Fibroblast of skin of abdomen (primary cell): Measurements from ENCODE around the gene PBX3.

Source experiments
- DNase-seq: peaks from one replicate; pipeline ENCODE4 v3.0.0-alpha.2; 2013

Gene PBX3

GRCh38 chr9:125911861-125912644 lies 164.9 kb downstream of the PBX3 start:
- peak; percentile 22 for DNase-seq

DNA sequence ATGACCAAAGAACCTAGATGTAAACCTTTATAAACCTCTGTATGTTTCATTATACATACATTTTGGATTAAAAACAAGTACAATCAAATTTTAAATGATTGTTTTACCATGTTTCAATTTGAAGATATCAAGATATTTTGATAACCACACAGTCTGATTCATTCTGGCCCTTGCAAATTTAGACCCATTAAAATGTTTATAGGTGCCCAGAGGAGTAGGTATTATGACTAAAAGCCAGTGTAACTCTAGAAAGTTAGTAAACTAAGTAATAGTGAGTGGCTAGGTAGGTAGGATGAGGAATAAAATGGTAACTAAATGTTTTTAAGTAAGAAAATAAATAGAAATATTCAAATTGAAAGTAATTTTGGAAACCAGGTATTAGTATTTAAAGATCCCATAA lies 165.5 kb downstream of the PBX3 start:
- DNase-seq: no peak

- DNase-seq: no peak
Observed at GRCh38 chr9:125913551-125913950, 166.4 kb downstream of the PBX3 start.

DNA sequence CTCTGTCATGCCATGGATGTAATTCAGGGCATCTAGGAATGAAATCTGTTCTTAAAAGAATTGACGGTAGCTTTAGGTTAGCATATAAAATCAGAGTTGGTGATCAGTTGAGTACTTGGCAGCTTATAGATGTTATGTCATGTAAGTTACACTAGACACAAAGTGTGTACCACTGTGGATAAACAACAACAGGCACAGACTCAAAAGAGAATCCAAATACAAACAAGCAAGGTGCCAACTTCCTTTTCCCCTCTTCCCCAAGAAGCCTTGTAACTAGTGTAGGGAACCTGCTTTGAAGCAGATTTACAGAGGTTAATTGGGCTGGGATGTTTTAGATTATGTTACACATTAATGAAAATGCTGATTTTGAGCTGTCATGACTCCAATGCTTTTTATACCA lies 167.2 kb downstream of the PBX3 start:
- DNase-seq: no peak

DNA sequence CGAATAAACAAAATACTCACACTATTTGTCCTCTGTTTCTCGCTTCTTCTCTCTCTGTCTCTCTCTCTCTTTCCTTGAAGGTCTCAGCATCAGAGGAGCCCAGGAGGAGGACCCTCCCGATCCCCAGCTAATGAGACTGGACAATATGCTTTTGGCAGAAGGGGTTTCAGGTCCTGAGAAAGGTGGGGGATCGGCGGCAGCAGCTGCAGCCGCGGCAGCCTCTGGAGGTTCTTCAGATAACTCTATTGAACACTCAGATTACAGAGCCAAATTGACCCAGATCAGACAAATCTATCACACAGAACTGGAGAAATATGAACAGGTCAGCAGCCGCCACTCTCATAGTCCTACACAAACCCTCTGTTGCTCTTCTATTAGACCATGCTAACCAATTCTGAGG lies 168.4 kb downstream of the PBX3 start:
- no peak for DNase-seq

DNA sequence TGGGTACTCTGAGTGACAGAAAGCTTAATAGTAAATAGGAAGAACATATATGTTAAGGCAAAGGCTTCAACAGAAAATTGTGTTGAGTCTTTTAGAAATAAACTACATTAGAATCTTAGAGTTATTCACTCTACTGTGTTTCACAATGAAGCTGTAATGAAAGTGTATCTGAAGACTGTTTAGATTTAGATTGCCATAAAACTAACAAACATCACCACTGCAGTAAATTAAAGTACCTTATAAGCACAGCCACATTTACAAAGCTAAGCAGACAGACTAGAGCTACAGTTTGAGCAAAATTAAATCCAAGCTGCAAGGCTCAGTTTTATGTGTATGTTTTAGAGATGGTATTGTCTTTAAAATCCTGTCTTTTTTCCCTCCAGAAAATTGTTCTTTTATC lies 172.4 kb downstream of the PBX3 start:
- no peak for DNase-seq

DNA sequence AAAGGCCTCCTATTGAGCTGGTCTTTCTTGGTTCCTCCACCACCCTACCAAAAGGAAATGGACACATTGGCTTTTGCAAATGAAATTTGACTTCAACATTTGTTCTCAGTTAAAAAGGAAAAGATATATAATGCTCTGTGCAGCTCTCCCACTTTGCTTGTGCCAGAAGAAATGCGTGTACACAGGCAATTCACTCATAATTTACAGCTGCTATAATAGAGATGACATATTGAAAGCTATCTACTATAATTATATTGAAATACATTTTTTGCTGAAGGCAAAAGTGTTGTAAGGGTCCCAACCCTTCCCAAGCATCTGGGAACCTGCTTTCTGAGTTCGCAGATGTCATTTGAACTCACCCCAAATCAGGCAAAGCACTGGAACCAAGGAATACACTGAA lies 173.2 kb downstream of the PBX3 start:
- DNase-seq: no peak

DNA sequence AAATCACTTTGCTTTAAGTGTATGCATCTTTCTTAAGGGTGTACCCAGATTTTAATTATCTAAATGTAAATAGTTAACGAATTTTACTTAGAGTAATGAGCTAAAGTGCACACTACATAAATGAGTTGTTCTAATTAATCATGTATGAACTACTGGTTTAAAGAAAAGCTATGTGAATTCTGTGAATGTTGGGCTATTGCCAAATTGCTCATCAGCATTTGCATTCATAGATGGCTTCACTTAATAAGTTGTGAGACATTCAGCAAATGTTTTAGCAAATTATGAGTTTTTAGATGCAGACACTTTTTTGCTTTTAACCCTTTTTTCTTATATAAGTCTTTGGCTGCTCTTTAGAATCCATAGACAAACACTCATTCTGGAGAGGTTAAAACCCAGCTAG lies 175.7 kb downstream of the PBX3 start:
- peak; percentile 34 for DNase-seq

GRCh38 chr9:125924351-125924750 lies 177.2 kb downstream of the PBX3 start:
- DNase-seq: no peak

GRCh38 chr9:125926936-125927335 lies 179.8 kb downstream of the PBX3 start:
- no peak for DNase-seq

GRCh38 chr9:125929846-125930245 lies 182.7 kb downstream of the PBX3 start:
- DNase-seq: no peak

- DNase-seq: no peak
Observed at GRCh38 chr9:125931211-125931610, 184.0 kb downstream of the PBX3 start.

GRCh38 chr9:125932012-125932411 lies 184.8 kb downstream of the PBX3 start:
- DNase-seq: peak; percentile 97

- DNase-seq: no peak
Observed at GRCh38 chr9:125932746-125933455, 185.7 kb downstream of the PBX3 start.

DNA sequence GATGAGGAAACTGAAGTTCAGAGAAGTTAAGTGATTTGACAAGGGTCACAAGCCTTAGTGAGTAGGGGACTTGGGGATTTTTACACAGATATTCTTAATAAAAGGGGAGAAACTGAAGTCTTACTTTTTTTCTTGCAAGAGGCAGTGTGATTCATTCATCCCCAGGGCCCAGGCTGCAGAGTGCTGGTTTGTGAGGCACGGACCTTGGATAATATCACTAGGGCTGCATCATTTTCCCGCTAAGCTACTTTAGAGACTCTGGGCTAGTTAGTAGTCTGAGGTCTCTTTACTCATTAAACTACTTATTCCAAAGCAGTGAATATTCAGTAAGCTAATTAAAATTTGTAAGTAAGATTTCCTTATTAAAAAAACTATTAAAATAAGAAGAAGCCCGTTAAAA lies 195.0 kb downstream of the PBX3 start:
- peak; percentile 8 for DNase-seq

DNA sequence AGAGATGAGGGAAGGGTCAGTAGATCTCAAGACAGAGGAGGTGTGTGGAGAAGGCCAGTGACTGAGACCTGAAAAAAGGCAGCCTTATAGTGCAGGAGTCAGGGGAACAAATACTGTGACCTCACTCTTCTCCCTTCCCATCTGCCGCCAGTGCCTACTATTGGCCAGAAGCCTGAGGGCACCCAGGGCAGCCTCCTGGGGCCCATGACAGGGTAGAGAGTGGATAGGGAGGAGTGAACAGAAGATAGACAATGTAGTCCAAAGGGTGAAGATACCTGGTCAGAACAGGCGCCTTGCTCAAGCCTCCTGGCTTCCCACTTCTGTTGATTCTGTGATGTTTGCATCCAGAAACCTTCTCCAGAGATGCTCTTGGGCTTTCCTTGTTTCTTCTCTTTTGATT lies 196.7 kb downstream of the PBX3 start:
- DNase-seq: no peak

GRCh38 chr9:125946397-125946796 lies 199.2 kb downstream of the PBX3 start:
- no peak for DNase-seq

DNA sequence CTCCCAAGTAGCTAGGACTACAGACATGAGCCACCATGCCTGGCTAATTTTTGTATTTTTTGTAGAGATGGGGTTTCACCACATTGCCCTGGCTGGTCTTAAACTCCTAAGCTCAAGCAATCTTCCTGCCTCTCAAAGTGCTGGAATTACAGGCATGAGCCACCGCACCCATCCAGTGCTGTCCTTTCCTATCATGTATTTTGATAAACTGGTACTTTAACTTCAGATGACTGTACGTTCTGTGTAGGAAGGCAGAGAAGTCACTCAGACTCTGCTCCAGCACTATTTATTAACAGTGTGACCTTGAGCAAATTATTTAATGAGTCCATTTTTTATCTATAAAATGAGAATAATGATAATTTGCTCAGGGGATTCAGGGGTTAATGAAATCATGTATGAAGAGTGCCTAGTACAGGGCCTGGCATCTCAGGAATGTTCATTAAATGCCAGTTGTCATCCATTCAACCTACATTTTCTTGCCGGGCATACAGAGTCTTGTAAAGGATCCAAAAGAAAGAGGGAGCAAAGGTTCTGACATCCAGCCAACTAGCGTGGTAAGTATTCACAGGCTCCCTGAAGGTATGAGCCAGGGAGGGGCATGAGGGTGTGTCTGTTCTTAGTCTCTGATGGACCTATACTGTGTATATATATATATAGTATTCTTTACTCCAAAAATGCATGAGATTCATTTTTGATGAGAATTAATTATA lies 201.9 kb downstream of the PBX3 start:
- DNase-seq: peak; percentile 4

DNA sequence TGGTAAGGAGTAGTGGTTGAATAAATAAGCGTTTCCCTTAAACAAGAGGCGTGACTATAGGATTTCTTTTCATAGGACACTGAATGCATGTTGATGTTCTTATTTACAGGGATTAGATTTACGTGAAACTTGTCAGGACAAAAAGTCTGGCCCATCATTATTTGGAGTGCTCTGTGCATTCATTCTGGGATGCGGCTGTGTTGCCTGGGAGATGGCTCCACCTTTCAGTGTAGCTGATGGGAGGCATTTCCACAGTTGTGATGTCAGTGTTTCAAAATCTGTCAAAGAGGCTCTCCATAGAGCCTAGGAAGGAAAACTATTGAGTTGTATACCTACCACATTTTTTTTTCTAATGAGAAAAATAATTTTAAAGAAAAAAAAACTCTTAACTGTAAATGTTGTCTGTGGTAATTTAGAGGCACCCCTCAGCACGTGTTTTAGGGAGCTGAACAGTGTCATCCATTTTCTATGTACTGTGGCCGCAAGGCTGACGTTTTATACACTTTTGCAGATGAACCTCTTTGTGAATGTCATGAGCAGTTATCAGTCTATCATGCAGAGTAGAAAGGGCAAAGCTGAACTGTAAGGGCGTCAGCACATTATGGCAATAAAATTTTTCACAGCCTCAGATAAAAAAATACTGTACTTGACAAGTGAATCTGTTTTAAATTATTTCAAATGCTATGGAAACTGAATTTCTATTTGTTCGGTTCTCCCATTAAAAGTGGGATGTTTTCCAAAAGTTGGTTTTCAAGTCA lies 202.7 kb downstream of the PBX3 start:
- peak; percentile 14 for DNase-seq

DNA sequence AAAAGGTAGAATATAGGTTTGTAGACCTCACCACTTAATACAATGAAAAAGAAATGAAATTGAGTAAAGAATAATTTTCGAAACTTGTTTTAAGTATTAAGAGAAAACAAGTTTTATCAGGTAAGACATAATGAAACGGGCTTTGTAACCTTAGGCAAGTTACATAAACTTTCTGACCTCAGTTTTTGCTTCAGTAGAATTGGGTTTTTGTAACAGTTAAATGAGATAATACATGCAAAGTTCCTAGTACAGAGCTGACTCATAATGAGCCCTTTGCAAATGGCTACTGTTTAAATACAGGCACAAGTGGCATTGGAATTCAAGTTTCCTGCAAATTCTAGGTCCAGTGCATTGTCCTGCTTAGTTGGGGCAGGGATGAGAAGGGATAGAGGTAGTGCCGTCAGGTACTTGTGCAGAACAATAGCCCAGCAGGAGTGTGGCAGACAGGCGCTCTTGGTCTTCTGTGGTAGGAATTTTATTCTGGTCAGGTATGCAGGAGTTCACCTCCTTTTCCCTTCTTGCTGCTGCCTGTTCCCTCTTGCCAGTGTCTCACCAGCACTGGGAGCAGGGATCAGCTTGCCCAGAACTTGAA lies 203.8 kb downstream of the PBX3 start:
- DNase-seq: no peak

- DNase-seq: no peak
Observed at GRCh38 chr9:125953314-125954019, 206.3 kb downstream of the PBX3 start.

GRCh38 chr9:125956102-125956501 lies 208.9 kb downstream of the PBX3 start:
- no peak for DNase-seq
